Osteoblast (primary cell): Measurements from ENCODE around the gene GALK1. TPM values are rescaled to one million over a fixed set of nuclear protein-coding genes. Genes with fewer than 3 reads are reported as not detected.

Experiments
- DNase-seq: peaks from one replicate; pipeline ENCODE4 v3.0.0; 2011; ENCODE audit warnings: low spot score, mixed read lengths; ENCODE audit not compliant: insufficient read length; ENCODE audit errors: missing footprints
- H2AFZ ChIP-seq: 2 replicates; pipeline ENCODE4 v1.6.0; 2011; ENCODE audit warnings: mild to moderate bottlenecking, low read length
- H3K27ac ChIP-seq: 2 replicates; pipeline ENCODE4 v1.5.1; 2011; ENCODE audit warnings: mild to moderate bottlenecking, low read depth, low read length, moderate library complexity
- H3K27me3 ChIP-seq: 2 replicates; pipeline ENCODE4 v1.6.0; 2012; ENCODE audit warnings: mild to moderate bottlenecking, control low read depth, inconsistent platforms, low read length, moderate library complexity; ENCODE audit not compliant: insufficient read depth
- H3K36me3 ChIP-seq: 2 replicates; pipeline ENCODE4 v1.5.1; 2011; ENCODE audit warnings: mild to moderate bottlenecking, low read length, control low read depth, moderate library complexity; ENCODE audit not compliant: insufficient read depth
- H3K4me1 ChIP-seq: 2 replicates; pipeline ENCODE4 v1.5.1; 2011; ENCODE audit warnings: mild to moderate bottlenecking, low read length, control low read depth, moderate library complexity; ENCODE audit not compliant: insufficient read depth
- H3K4me2 ChIP-seq: 2 replicates; pipeline ENCODE4 v1.6.0; 2011; ENCODE audit warnings: mild to moderate bottlenecking, low read length; ENCODE audit not compliant: insufficient read depth
- H3K4me3 ChIP-seq: fragments of 200-600 bp; sonication (generic); 3 replicates; pipeline ENCODE4 v1.5.1; 2012; ENCODE audit warnings: mild to moderate bottlenecking, low read length, inconsistent platforms; ENCODE audit not compliant: insufficient read depth
- H3K79me2 ChIP-seq: 2 replicates; pipeline ENCODE4 v1.6.0; 2012; ENCODE audit warnings: mild to moderate bottlenecking, low read length, control low read depth, inconsistent platforms; ENCODE audit not compliant: insufficient read depth
- H3K9me3 ChIP-seq: 2 replicates; pipeline ENCODE4 v1.5.1; 2011; ENCODE audit warnings: low read depth, low read length, control low read depth
- H4K20me1 ChIP-seq: 2 replicates; pipeline ENCODE4 v1.6.0; 2012; ENCODE audit warnings: mild to moderate bottlenecking, low read length, control low read depth; ENCODE audit not compliant: insufficient read depth
- CTCF ChIP-seq: IDR thresholded peaks from 2 replicates; pipeline ENCODE4 v1.5.1; 2011; ENCODE audit warnings: mild to moderate bottlenecking, low read depth, low read length, moderate library complexity; ENCODE audit errors: extremely low read depth
- total RNA-seq: library from RNA; depleted of rRNA; stranded (reverse); fragments of >200 nt; gene quantifications from 2 replicates; pipeline ENCODE4 v1.2.3, GENCODE V29; 2012

The GALK1 gene
- total RNA-seq, 1 donor: 25.3 TPM

- H3K79me2 ChIP-seq: no peaks in the 10 kb centered on the region
- H3K4me1 ChIP-seq: peaks cover under 1% of the 10 kb centered on the region
- H4K20me1 ChIP-seq: no peaks in the 10 kb centered on the region
- no peaks in the 10 kb centered on the region for H3K27me3 ChIP-seq
- H3K9me3 ChIP-seq: no peaks in the 10 kb centered on the region
- H3K4me3 ChIP-seq: no peak overlapping the region
- no peak overlapping the region for H3K4me2 ChIP-seq
- no peak overlapping the region for H3K27ac ChIP-seq
- DNase-seq: no peak
- no peak overlapping the region for H2AFZ ChIP-seq
- TF ChIP-seq CTCF: no peak
- H3K36me3 ChIP-seq: no peaks in the 10 kb centered on the region
Observed at GRCh38 chr17:75769536-75769935, 4.5 kb upstream of the GALK1 start.

GRCh38 chr17:75767881-75768280 is 2.9 kb upstream of the GALK1 start:
- no peak overlapping the region for H3K4me2 ChIP-seq
- no peak overlapping the region for H3K4me3 ChIP-seq
- no peaks in the 10 kb centered on the region for H3K79me2 ChIP-seq
- H2AFZ ChIP-seq: no peak overlapping the region
- no peaks in the 10 kb centered on the region for H3K27me3 ChIP-seq
- H3K9me3 ChIP-seq: no peaks in the 10 kb centered on the region
- no peak for TF ChIP-seq CTCF
- peaks cover 8% of the 10 kb centered on the region for H3K4me1 ChIP-seq
- no peaks in the 10 kb centered on the region for H3K36me3 ChIP-seq
- H4K20me1 ChIP-seq: no peaks in the 10 kb centered on the region
- DNase-seq: no peak
- no peak overlapping the region for H3K27ac ChIP-seq

- H3K36me3 ChIP-seq: no peaks in the 10 kb centered on the region
- no peak overlapping the region for H2AFZ ChIP-seq
Observed at GRCh38 chr17:75765981-75766380, 989 bp upstream of the GALK1 start.

GRCh38 chr17:75764417-75764710 is 628 bp downstream of the GALK1 start:
- H3K36me3 ChIP-seq: no peaks in the 10 kb centered on the region
- peak overlapping the region; percentile 87 for H3K4me2 ChIP-seq
- H2AFZ ChIP-seq: peak overlapping the region; percentile 65
- no peaks in the 10 kb centered on the region for H3K27me3 ChIP-seq
- no peaks in the 10 kb centered on the region for H4K20me1 ChIP-seq
- no peak for TF ChIP-seq CTCF
- H3K9me3 ChIP-seq: no peaks in the 10 kb centered on the region
- H3K27ac ChIP-seq: no peak overlapping the region
- no peak for DNase-seq
- H3K4me3 ChIP-seq: peak overlapping the region; percentile 83
- no peaks in the 10 kb centered on the region for H3K79me2 ChIP-seq
- peaks cover 8% of the 10 kb centered on the region for H3K4me1 ChIP-seq

More at GRCh38 chr17:75765981-75766380, 989 bp upstream of the GALK1 start:
- H4K20me1 ChIP-seq: no peaks in the 10 kb centered on the region
- H3K79me2 ChIP-seq: no peaks in the 10 kb centered on the region
- H3K4me3 ChIP-seq: no peak overlapping the region
- H3K4me2 ChIP-seq: no peak overlapping the region
- DNase-seq: peak; percentile 43
- no peaks in the 10 kb centered on the region for H3K9me3 ChIP-seq
- H3K4me1 ChIP-seq: peaks cover 8% of the 10 kb centered on the region
- TF ChIP-seq CTCF: no peak
- H3K27me3 ChIP-seq: no peaks in the 10 kb centered on the region
- H3K27ac ChIP-seq: no peak overlapping the region
